ENCODE data around the gene ITIH2. TPM values are rescaled to one million over a fixed set of nuclear protein-coding genes. Genes with fewer than 3 reads are reported as not detected.

The ITIH2 gene
- total RNA-seq, 1 experiment from 2014 or later = 1.7 TPM

GRCh38 chr10:7750222-7750621 lies 47.1 kb downstream of the ITIH2 start:
- Mint-ChIP-seq H3K27me3 (ENCODE audit: unreplicated experiment) (no peaks in the 10 kb centered on the region), H3K9me3 (ENCODE audit: low read depth, unreplicated experiment) (no peaks in the 10 kb centered on the region), H3K36me3 (ENCODE audit: insufficient read depth, unreplicated experiment) (peaks cover 20% of the 10 kb centered on the region), H3K4me3 (ENCODE audit: low read depth, unreplicated experiment) (no peak overlapping the region), H3K27ac (ENCODE audit: unreplicated experiment) (no peak overlapping the region), H3K4me1 (ENCODE audit: low read depth, unreplicated experiment) (no peaks in the 10 kb centered on the region)
- TF ChIP-seq, protein P1, sequence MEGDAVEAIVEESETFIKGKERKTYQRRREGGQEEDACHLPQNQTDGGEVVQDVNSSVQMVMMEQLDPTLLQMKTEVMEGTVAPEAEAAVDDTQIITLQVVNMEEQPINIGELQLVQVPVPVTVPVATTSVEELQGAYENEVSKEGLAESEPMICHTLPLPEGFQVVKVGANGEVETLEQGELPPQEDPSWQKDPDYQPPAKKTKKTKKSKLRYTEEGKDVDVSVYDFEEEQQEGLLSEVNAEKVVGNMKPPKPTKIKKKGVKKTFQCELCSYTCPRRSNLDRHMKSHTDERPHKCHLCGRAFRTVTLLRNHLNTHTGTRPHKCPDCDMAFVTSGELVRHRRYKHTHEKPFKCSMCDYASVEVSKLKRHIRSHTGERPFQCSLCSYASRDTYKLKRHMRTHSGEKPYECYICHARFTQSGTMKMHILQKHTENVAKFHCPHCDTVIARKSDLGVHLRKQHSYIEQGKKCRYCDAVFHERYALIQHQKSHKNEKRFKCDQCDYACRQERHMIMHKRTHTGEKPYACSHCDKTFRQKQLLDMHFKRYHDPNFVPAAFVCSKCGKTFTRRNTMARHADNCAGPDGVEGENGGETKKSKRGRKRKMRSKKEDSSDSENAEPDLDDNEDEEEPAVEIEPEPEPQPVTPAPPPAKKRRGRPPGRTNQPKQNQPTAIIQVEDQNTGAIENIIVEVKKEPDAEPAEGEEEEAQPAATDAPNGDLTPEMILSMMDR (IDR thresholded peaks at IDR 0.05; ENCODE audit: unreplicated experiment) = no peak
- CTCF ChIA-PET = no interaction called here
- intact Hi-C loops (cut with micrococcal nuclease; ENCODE audit: unreplicated experiment) = loop anchor here (5.0 kb wide), 1 partner anchor 63 kb away; no protein-coding TSS in a partner anchor
- BruUV-seq (replicated peaks) = no TSS peak
- no peak for DNase-seq

- Mint-ChIP-seq H3K36me3 (ENCODE audit: insufficient read depth, unreplicated experiment) (peaks cover 20% of the 10 kb centered on the region), H3K4me1 (ENCODE audit: low read depth, unreplicated experiment) (no peaks in the 10 kb centered on the region), H3K9me3 (ENCODE audit: low read depth, unreplicated experiment) (no peaks in the 10 kb centered on the region), H3K27ac (ENCODE audit: unreplicated experiment) (no peak overlapping the region), H3K27me3 (ENCODE audit: unreplicated experiment) (no peaks in the 10 kb centered on the region), H3K4me3 (ENCODE audit: low read depth, unreplicated experiment) (no peak overlapping the region)
- no peak for DNase-seq
- TF ChIP-seq, protein P1 (IDR thresholded peaks at IDR 0.05; ENCODE audit: unreplicated experiment) = no peak
- no TSS peak for BruUV-seq (replicated peaks)
- CTCF ChIA-PET = no interaction called here
- intact Hi-C loops (cut with micrococcal nuclease; ENCODE audit: unreplicated experiment) = loop anchor here (5.0 kb wide), 1 partner anchor 65 kb away; no protein-coding TSS in a partner anchor
Measured at GRCh38 chr10:7752251-7752650, 49.1 kb downstream of the ITIH2 start.

GRCh38 chr10:7755103-7755502 lies 52.0 kb downstream of the ITIH2 start:
- H3K27me3 Mint-ChIP-seq (ENCODE audit: unreplicated experiment) = no peaks in the 10 kb centered on the region
- H3K4me3 Mint-ChIP-seq (ENCODE audit: low read depth, unreplicated experiment) = no peak overlapping the region
- H3K4me1 Mint-ChIP-seq (ENCODE audit: low read depth, unreplicated experiment) = no peaks in the 10 kb centered on the region
- intact Hi-C loops (cut with micrococcal nuclease; ENCODE audit: unreplicated experiment) = no loop called here
- H3K27ac Mint-ChIP-seq (ENCODE audit: unreplicated experiment) = no peak overlapping the region
- DNase-seq = no peak
- no peaks in the 10 kb centered on the region for H3K9me3 Mint-ChIP-seq (ENCODE audit: low read depth, unreplicated experiment)
- BruUV-seq (replicated peaks) = no TSS peak
- CTCF ChIA-PET = interaction anchor here (2.1 kb wide), 1 partner anchor 48 kb away, joined by 6 read pairs; no protein-coding TSS in a partner anchor
- TF ChIP-seq, protein P1 (IDR thresholded peaks at IDR 0.05; ENCODE audit: unreplicated experiment) = no peak
- peaks cover 37% of the 10 kb centered on the region for H3K36me3 Mint-ChIP-seq (ENCODE audit: insufficient read depth, unreplicated experiment)

GRCh38 chr10:7756360-7756992 lies 53.4 kb downstream of the ITIH2 start:
- no peak overlapping the region for H3K4me3 Mint-ChIP-seq (ENCODE audit: low read depth, unreplicated experiment)
- intact Hi-C loops (cut with micrococcal nuclease; ENCODE audit: unreplicated experiment) = loop anchor here (1.0 to 2.0 kb wide), 3 partner anchors 50 to 1549 kb away; no protein-coding TSS in a partner anchor
- H3K27ac Mint-ChIP-seq (ENCODE audit: unreplicated experiment) = no peak overlapping the region
- H3K27me3 Mint-ChIP-seq (ENCODE audit: unreplicated experiment) = no peaks in the 10 kb centered on the region
- H3K36me3 Mint-ChIP-seq (ENCODE audit: insufficient read depth, unreplicated experiment) = peaks cover 42% of the 10 kb centered on the region
- TF ChIP-seq, protein P1 (IDR thresholded peaks at IDR 0.05; ENCODE audit: unreplicated experiment) = peak; percentile 48
- CTCF ChIA-PET = interaction anchor here (0.5 to 2.1 kb wide), 6 partner anchors 36 to 882 kb away, joined by 3 to 17 read pairs (median 4); no protein-coding TSS in a partner anchor
- no peaks in the 10 kb centered on the region for H3K4me1 Mint-ChIP-seq (ENCODE audit: low read depth, unreplicated experiment)
- peak; percentile 47 for DNase-seq
- BruUV-seq (replicated peaks) = no TSS peak
- H3K9me3 Mint-ChIP-seq (ENCODE audit: low read depth, unreplicated experiment) = no peaks in the 10 kb centered on the region
